Upper lobe of right lung (tissue), 1 donor: ENCODE measurements around the gene RNF157. TPM values are rescaled to one million over a fixed set of nuclear protein-coding genes. Genes with fewer than 3 reads are reported as not detected.

Experiments
- ATAC-seq: fragments of 200-7000 bp; cut with Tn5 transposase; one replicate; pipeline ENCODE4 v1.9.1; 2020; ENCODE audit warnings: mild to moderate bottlenecking, moderate library complexity
- DNase-seq: peaks from one replicate; pipeline ENCODE4 v3.0.0-alpha.2; 2020
- H3K27ac ChIP-seq: fragments of 200-600 bp; one replicate; pipeline ENCODE4 v1.8.0; 2022
- H3K27me3 ChIP-seq: fragments of 200-600 bp; one replicate; pipeline ENCODE4 v1.8.0; 2022; ENCODE audit warnings: mild to moderate bottlenecking
- H3K36me3 ChIP-seq: fragments of 200-600 bp; one replicate; pipeline ENCODE4 v1.8.0; 2022
- H3K4me1 ChIP-seq: fragments of 200-600 bp; one replicate; pipeline ENCODE4 v1.8.0; 2022
- H3K4me3 ChIP-seq: fragments of 200-600 bp; one replicate; pipeline ENCODE4 v1.8.0; 2022; ENCODE audit warnings: mild to moderate bottlenecking
- H3K9me3 ChIP-seq: fragments of 200-600 bp; one replicate; pipeline ENCODE4 v1.8.0; 2022
- CTCF ChIP-seq: fragments of 200-600 bp; IDR thresholded peaks from one replicate; pipeline ENCODE4 v1.8.0; 2022; ENCODE audit warnings: antibody characterized with exemption
- intact Hi-C: fragments of 100-400 bp; cut with DNase I; formaldehyde crosslinking; loops from one replicate; pipeline ENCODE4 v1.11.0; 2022
- total RNA-seq: library from RNA; stranded (reverse); fragmentation: NEBNext Ultra II Directional; extraction: Animal tissue kit (Norgen Biotek cat#: 25700); gene quantifications from one replicate; pipeline ENCODE4 v1.2.1, GENCODE V29; 2021
- donor health status: DM: no; HTN: yes; CAD: no; lungs with severe emphysema.

The RNF157 gene
- total RNA-seq, 1 donor from 2014 or later: 3.8 TPM

GRCh38 chr17:76151896-76152454, 88.3 kb downstream of the RNF157 start:
- intact Hi-C loops: no loop called here
- H3K4me1 ChIP-seq: no peaks in the 10 kb centered on the region
- H3K4me3 ChIP-seq: no peak overlapping the region
- H3K9me3 ChIP-seq: no peaks in the 10 kb centered on the region
- H3K27me3 ChIP-seq: no peaks in the 10 kb centered on the region
- H3K36me3 ChIP-seq: no peaks in the 10 kb centered on the region
- TF ChIP-seq CTCF: no peak
- H3K27ac ChIP-seq: no peak overlapping the region
- ATAC-seq (no peak), DNase-seq (peak; percentile 29)

- DNase-seq (no peak), ATAC-seq (no peak)
Measured at GRCh38 chr17:76150712-76151622, 89.3 kb downstream of the RNF157 start.

DNA sequence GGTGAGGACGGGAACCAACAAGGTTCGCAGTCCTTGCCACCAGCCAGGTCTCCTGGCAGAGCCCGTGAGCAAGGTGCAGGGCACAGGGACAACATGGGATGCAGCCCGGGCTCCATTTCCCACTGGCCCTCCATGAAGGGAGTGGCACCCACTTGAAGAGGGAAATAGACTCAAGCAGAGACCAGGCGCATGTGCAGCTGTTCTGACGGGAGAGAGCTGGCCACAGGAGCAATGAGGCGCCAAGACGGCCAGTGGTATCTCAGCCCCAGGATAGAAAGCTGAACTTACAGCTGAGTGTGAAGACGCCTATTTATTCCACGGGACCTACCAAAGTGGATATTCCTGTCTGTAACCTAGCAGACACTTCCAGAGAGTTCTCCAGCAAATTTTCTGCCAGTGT, 91.1 kb downstream of the RNF157 start:
- TF ChIP-seq CTCF: no peak
- Histone ChIP-seq H3K4me3 (no peak overlapping the region), H3K27me3 (no peaks in the 10 kb centered on the region), H3K9me3 (no peaks in the 10 kb centered on the region), H3K4me1 (peaks cover 20% of the 10 kb centered on the region), H3K36me3 (no peaks in the 10 kb centered on the region), H3K27ac (no peak overlapping the region)
- peak; percentile 20 for ATAC-seq
- DNase-seq: no peak
- intact Hi-C loops: no loop called here

More at GRCh38 chr17:76150712-76151622, 89.3 kb downstream of the RNF157 start:
- H3K4me1 ChIP-seq: peaks cover 6% of the 10 kb centered on the region
- no peaks in the 10 kb centered on the region for H3K27me3 ChIP-seq
- H3K27ac ChIP-seq: no peak overlapping the region
- H3K36me3 ChIP-seq: no peaks in the 10 kb centered on the region
- intact Hi-C loops: no loop called here
- TF ChIP-seq CTCF: no peak
- no peaks in the 10 kb centered on the region for H3K9me3 ChIP-seq
- H3K4me3 ChIP-seq: no peak overlapping the region

- no peak for TF ChIP-seq CTCF
- H3K36me3 ChIP-seq: no peaks in the 10 kb centered on the region
- intact Hi-C loops: no loop called here
- H3K9me3 ChIP-seq: no peaks in the 10 kb centered on the region
- H3K27ac ChIP-seq: no peak overlapping the region
- no peak overlapping the region for H3K4me3 ChIP-seq
- ATAC-seq (no peak), DNase-seq (no peak)
- H3K27me3 ChIP-seq: no peaks in the 10 kb centered on the region
- peaks cover 28% of the 10 kb centered on the region for H3K4me1 ChIP-seq
Measured at GRCh38 chr17:76148015-76148326, 92.3 kb downstream of the RNF157 start.

- Histone ChIP-seq H3K9me3 (no peaks in the 10 kb centered on the region), H3K27me3 (no peaks in the 10 kb centered on the region), H3K27ac (no peak overlapping the region), H3K4me1 (peaks cover 28% of the 10 kb centered on the region), H3K4me3 (no peak overlapping the region), H3K36me3 (no peaks in the 10 kb centered on the region)
- no peak for ATAC-seq
- intact Hi-C loops: no loop called here
- TF ChIP-seq CTCF: peak; percentile 62
- no peak for DNase-seq
Measured at GRCh38 chr17:76147211-76148014, 92.9 kb downstream of the RNF157 start.
